Neuron (in vitro differentiated cells): ENCODE measurements around the gene KRT36.

ENCODE experiments used
- H2AFZ ChIP-seq: one replicate; pipeline ENCODE4 v1.6.1; 2013; ENCODE audit warnings: low read depth, mild to moderate bottlenecking, inconsistent platforms, low read length, moderate library complexity
- H3K27me3 ChIP-seq: one replicate; pipeline ENCODE4 v1.6.1; 2013; ENCODE audit warnings: low read length; ENCODE audit not compliant: insufficient read depth
- H3K36me3 ChIP-seq: one replicate; pipeline ENCODE4 v1.6.1; 2013; ENCODE audit warnings: low read length; ENCODE audit not compliant: insufficient read depth
- H3K4me1 ChIP-seq: one replicate; pipeline ENCODE4 v1.6.1; 2013; ENCODE audit warnings: low read length; ENCODE audit not compliant: insufficient read depth
- H3K4me3 ChIP-seq: 2 replicates; pipeline ENCODE4 v1.5.1; 2013; ENCODE audit warnings: mild to moderate bottlenecking, low read length, moderate library complexity
- H3K9me3 ChIP-seq: one replicate; pipeline ENCODE4 v1.6.1; 2013; ENCODE audit warnings: low read length

The KRT36 gene

DNA sequence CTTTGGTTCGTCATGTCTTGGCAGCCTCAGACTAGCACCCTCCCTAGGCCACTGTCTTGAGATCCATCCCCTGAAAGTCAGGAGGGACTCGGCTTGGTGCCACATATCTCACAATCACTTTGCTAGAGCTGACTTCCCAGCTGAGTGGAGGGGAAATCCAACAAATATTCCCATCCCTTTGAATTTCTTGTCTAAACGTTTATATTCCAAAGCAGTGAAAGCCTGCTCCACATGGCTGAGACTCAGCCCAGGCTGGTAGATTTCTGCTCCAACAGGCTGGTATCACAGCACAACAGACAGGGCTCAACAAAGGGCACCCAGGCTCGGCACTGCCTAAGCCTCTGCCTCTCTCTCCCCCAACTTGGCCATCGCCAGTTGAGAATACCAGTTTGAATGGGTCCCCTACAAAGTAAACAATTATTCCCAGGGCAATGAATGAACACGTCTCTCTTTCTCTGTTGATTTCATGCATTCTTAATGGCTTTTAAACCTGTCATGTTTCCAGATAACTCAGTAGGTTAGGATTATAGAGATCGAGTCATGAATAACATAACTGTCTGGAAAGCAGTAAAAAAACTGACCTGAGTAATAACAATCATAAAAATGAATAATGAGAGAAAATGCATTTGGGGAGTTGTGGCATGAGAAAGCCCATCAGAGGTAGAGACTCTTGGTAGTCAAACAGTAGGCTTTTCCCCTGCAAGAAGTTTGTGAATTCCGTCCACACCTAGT lies 14.7 kb upstream of the KRT36 start:
- no peaks in the 10 kb centered on the region for H3K36me3 ChIP-seq
- peaks cover 3% of the 10 kb centered on the region for H3K27me3 ChIP-seq
- no peak overlapping the region for H3K4me3 ChIP-seq
- H2AFZ ChIP-seq: no peak overlapping the region
- no peaks in the 10 kb centered on the region for H3K4me1 ChIP-seq
- H3K9me3 ChIP-seq: no peaks in the 10 kb centered on the region

DNA sequence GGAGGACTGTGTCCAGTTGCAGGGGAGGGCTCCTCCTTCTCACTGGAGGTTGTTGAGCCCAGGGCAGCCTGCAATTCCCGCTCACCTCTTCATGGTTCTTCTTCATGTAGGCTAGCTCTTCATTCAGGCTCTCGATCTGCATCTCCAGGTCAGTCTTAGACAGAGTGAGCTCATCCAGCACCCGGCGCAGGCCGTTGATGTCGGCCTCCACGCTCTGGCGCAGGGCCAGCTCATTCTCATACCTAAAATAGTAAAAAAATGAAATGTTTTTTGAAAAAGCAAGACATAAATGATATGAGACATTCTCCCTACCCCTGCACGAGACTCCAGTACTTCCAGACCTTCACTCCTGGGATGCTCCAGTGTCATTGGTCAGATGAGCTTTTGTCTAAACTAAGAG lies 13.5 kb upstream of the KRT36 start:
- Histone ChIP-seq H3K36me3 (no peaks in the 10 kb centered on the region), H3K4me1 (no peaks in the 10 kb centered on the region), H3K9me3 (no peaks in the 10 kb centered on the region)

DNA sequence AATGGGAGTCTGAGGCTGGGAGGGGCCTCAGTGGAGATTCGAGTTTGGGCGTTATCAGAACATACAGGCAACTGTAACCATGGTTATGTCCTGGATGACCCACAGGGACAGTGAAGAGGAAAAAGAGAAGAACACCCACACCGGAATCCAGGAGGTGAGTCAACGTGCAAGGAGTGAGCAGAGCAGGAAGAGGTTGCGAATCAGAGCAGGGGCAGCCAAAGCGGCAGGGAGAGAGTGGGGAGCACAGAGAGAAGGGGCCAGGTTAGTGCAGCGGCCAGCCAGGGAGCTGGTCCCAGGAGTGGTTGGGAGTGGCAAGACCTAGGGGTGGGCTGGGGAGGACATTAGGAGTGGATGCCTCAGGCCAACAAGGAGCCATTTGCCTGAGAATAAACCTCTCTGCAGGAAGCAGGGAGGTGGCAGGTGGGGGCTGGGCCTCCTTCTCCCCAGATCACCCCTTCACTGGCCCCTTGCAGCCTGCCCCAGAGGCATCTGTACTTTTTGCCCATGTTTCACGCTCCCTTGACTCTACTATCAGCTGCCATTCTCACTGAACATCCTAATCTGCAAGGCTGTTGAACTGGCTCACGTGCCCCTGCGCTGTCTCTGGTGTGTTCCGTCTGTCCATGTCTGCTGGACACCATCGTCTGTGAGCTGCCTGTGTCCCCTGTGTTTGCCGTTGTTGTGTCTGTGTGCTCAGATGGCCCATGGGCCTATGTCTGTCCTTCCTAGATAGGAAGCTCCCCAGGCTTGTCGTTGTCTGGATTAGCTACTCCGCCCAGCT lies 10.6 kb upstream of the KRT36 start:
- H2AFZ ChIP-seq: no peak overlapping the region
- no peaks in the 10 kb centered on the region for H3K4me1 ChIP-seq
- H3K4me3 ChIP-seq: no peak overlapping the region
- H3K27me3 ChIP-seq: peaks cover 3% of the 10 kb centered on the region
- H3K9me3 ChIP-seq: no peaks in the 10 kb centered on the region
- no peaks in the 10 kb centered on the region for H3K36me3 ChIP-seq

More for the DNA sequence above, 13.5 kb upstream of the KRT36 start:
- Histone ChIP-seq H3K4me3 (no peak overlapping the region), H3K27me3 (peaks cover 3% of the 10 kb centered on the region), H2AFZ (no peak overlapping the region)

GRCh38 chr17:41499714-41500113 lies 10.0 kb upstream of the KRT36 start:
- no peaks in the 10 kb centered on the region for H3K36me3 ChIP-seq

DNA sequence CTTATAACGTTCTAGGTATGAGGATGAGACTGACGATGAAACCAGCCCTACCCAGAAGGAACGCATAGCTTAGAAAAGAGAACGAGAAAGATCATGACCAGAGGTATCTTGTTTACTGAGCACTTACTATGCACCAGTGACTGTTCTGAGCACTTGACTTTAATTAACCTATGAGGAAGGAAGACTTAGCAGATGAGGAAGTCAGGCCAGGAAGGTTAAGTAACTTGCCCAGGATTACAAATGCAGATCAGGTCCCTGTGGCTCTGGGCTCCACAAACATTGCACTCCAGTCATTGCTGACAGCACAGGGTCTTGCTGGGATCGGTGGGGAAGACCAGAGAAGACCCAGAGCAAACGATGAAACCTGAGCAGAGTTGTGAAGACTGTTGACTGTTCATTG lies 8.6 kb upstream of the KRT36 start:
- Histone ChIP-seq H3K36me3 (no peaks in the 10 kb centered on the region), H3K9me3 (no peaks in the 10 kb centered on the region), H3K4me1 (no peaks in the 10 kb centered on the region), H2AFZ (no peak overlapping the region), H3K4me3 (no peak overlapping the region), H3K27me3 (peaks cover 3% of the 10 kb centered on the region)

More at GRCh38 chr17:41499714-41500113, 10.0 kb upstream of the KRT36 start:
- no peak overlapping the region for H3K4me3 ChIP-seq
- no peaks in the 10 kb centered on the region for H3K9me3 ChIP-seq
- H3K4me1 ChIP-seq: no peaks in the 10 kb centered on the region
- H2AFZ ChIP-seq: no peak overlapping the region
- H3K27me3 ChIP-seq: peaks cover 3% of the 10 kb centered on the region

DNA sequence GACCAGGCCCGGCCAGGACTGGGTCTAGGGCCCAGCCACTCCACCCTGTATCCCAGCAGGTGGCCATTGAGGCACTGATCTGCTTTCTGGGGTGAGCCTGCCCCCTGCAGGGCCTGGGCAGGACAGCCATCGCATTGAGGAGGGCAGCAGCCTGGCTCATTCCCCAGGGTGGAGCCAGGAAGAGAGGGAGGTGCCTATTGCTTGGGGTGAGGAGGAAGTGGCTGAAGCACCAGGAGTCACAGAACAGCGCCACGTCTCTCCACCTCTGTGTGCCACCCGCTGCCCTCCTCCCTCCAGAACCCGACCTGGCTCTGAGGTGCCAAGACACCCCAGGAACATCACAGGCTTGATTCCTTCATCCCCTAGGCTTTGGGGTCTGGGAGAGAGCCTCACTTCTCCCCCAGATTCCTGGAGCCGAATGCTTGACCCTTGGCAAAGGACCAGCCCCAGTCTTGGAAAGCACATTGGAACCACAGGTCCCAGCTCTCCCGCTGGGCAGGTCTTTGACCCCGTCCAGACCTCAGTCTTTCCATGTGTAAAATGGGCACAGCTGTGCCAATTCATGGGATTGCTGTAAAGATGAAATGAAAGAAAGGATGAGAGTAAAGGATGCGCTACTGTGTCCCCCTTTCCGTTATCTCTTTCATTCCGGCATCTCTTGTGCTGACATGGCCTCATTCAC lies 7.2 kb upstream of the KRT36 start:
- Histone ChIP-seq H3K36me3 (no peaks in the 10 kb centered on the region), H3K4me1 (no peaks in the 10 kb centered on the region), H3K27me3 (peaks cover 3% of the 10 kb centered on the region), H2AFZ (no peak overlapping the region), H3K4me3 (no peak overlapping the region), H3K9me3 (no peaks in the 10 kb centered on the region)

DNA sequence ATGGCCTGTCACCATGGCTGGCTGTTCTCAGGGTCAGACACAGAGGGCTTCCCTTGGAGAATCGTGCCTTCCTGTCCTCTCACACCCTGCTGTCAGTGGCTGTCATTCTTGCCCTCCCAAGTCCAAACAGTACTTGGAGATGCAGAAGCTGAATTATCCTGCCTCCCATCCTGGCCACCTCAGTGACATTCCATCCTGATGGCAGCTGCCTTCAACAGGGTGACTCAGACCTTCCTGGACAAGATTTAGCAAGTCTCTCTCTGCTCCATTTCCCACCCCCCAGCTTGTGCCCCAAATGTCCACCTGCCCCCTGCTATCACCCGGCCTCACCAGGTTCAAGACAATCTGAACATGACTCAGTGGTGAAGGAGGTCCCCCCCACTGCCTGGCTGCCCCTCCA lies 4.8 kb upstream of the KRT36 start:
- no peaks in the 10 kb centered on the region for H3K4me1 ChIP-seq
- H3K9me3 ChIP-seq: no peaks in the 10 kb centered on the region
- H2AFZ ChIP-seq: no peak overlapping the region
- no peaks in the 10 kb centered on the region for H3K27me3 ChIP-seq
- H3K36me3 ChIP-seq: no peaks in the 10 kb centered on the region
- no peak overlapping the region for H3K4me3 ChIP-seq

- Histone ChIP-seq H3K9me3 (no peaks in the 10 kb centered on the region), H3K36me3 (no peaks in the 10 kb centered on the region), H2AFZ (no peak overlapping the region), H3K4me3 (no peak overlapping the region), H3K27me3 (no peaks in the 10 kb centered on the region), H3K4me1 (no peaks in the 10 kb centered on the region)
Measured at GRCh38 chr17:41492771-41493170, 3.1 kb upstream of the KRT36 start.

GRCh38 chr17:41492351-41492750 lies 2.6 kb upstream of the KRT36 start:
- Histone ChIP-seq H3K36me3 (no peaks in the 10 kb centered on the region), H3K4me1 (no peaks in the 10 kb centered on the region), H3K27me3 (no peaks in the 10 kb centered on the region), H3K9me3 (no peaks in the 10 kb centered on the region), H2AFZ (no peak overlapping the region), H3K4me3 (no peak overlapping the region)

DNA sequence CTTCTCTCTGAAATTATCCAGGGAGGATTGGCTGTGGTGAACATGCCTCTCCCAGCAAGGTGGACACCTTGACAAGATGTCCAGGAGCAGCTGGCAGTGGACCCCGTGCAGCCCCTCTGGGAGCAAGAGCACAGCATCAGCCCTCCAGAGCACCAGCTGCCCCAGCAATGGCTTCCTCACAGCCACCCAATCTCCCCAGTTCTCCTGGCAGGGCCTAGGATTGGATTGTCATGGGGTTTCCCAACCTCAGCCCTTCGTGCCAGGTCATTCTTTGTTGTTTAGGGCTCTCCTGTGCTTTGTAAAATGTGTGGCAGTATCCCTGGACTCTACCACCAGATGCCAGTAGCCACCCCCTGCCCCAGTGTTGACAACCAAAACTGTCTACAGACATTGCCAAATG lies 1.8 kb upstream of the KRT36 start:
- no peaks in the 10 kb centered on the region for H3K27me3 ChIP-seq

DNA sequence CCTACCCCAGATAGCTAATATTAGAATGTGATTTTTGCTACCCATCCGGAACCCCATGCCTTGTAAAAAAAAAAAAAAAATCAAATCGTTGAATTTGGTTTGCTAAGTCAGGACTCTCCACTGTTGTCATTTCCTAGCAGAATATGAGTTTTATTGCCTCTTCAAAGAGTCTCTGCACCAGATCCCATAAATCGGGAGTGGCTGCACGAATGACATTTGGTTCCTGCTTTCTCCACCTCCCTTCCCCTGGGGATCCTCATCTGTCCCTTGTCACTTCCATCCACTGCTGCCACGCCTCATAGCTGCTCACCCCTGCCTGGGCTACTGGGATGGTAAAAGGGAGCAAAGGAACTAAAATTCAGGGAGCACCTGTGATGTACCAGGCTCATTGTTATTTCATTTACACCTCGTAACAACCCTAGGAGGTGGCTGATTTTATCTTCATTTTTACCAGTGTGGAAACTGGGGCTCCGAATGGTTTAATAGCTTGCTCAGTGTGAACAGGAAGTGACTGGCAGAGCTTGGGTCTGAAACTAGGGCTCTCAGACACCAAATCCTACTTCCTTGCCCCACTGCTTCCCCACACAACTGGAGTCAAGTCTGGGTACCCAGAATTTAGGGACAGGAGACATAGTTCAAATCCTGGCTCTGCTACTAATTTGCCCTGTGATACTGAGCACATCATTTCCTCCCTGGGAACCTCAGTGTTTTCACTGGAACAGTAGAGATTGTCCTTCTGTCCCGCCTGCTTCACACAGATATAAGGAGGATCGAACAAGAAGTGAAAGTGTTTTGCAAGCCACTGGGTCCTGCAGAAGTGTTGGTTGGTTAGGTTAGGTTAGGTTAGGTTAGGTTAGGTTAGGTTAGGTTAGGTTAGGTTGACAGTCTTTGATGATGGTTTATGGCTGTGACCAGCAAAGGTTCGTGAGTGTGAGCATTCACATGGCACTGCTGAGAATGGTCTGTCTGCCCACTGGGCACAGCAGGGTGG lies 585 bp upstream of the KRT36 start:
- H3K27me3 ChIP-seq: no peaks in the 10 kb centered on the region
- H3K4me3 ChIP-seq: no peak overlapping the region

More for the DNA sequence above, 1.8 kb upstream of the KRT36 start:
- no peak overlapping the region for H3K4me3 ChIP-seq
- H2AFZ ChIP-seq: no peak overlapping the region
- H3K4me1 ChIP-seq: no peaks in the 10 kb centered on the region
- no peaks in the 10 kb centered on the region for H3K36me3 ChIP-seq
- no peaks in the 10 kb centered on the region for H3K9me3 ChIP-seq

GRCh38 chr17:41486809-41487530 lies 2.7 kb downstream of the KRT36 start:
- Histone ChIP-seq H3K27me3 (peaks cover 3% of the 10 kb centered on the region), H3K36me3 (no peaks in the 10 kb centered on the region), H3K4me3 (no peak overlapping the region), H3K4me1 (no peaks in the 10 kb centered on the region), H2AFZ (no peak overlapping the region), H3K9me3 (no peaks in the 10 kb centered on the region)

More for the DNA sequence above, 585 bp upstream of the KRT36 start:
- Histone ChIP-seq H3K4me1 (no peaks in the 10 kb centered on the region), H3K36me3 (no peaks in the 10 kb centered on the region), H2AFZ (no peak overlapping the region), H3K9me3 (no peaks in the 10 kb centered on the region)
